Endothelial cell of umbilical vein (primary cell): Measurements from ENCODE around the gene RAD51C. TPM values are rescaled to one million over a fixed set of nuclear protein-coding genes. Genes with fewer than 3 reads are reported as not detected.

Experiments
- BruUV-seq: library from RNA; stranded (reverse); fragments of 400-500 nt; replicated peaks from 2 replicates; lab custom pipeline; 2021; lab: Mats Ljungman, UMichigan
- CTCF ChIA-PET: fragments of 300-600, 350-600 bp; sonication (Branson Sonifier 250); formaldehyde crosslinking; loops from one replicate; lab custom pipeline; 2021; ENCODE audit warnings: antibody characterized with exemption, inconsistent platforms; lab: Charles Lee
- POLR2A ChIA-PET: fragments of 300-600, 350-600 bp; sonication (Branson Sonifier 250); formaldehyde crosslinking; loops from one replicate; lab custom pipeline; 2021; ENCODE audit warnings: antibody characterized with exemption, inconsistent platforms; lab: Charles Lee
- DNase-seq: peaks from one replicate; pipeline ENCODE4 v3.0.0-alpha.2; 2011; ENCODE audit warnings: low read depth, low spot score
- FAIRE-seq: peaks from 2 replicates; lab custom pipeline; 2011; peaks lifted over from hg19 to GRCh38; lab: Jason Lieb, UNC
- H2AFZ ChIP-seq: 2 replicates; pipeline ENCODE4 v1.6.0; 2012; ENCODE audit warnings: low read depth, low read length, control low read depth, inconsistent platforms
- H3K27ac ChIP-seq: 2 replicates; pipeline ENCODE4 v1.5.1; 2011; ENCODE audit warnings: low read depth, mild to moderate bottlenecking, control low read depth, low read length, moderate library complexity; ENCODE audit not compliant: insufficient read depth
- H3K27me3 ChIP-seq, 2 experiments: 2 replicates each; pipeline versions ENCODE4 v1.6.0 to v1.6.1; 2011; ENCODE audit warnings: low read length in 2 of 2, mixed read lengths in 1 of 2; ENCODE audit not compliant: control insufficient read depth in 2 of 2, insufficient read depth in 2 of 2
- H3K36me3 ChIP-seq, 2 experiments: 2 replicates in 1 of 2; 3 replicates in 1 of 2; pipeline ENCODE4 v1.5.1; 2011; ENCODE audit warnings: low read length in 2 of 2, mild to moderate bottlenecking in 1 of 2, moderate library complexity in 1 of 2; ENCODE audit not compliant: control insufficient read depth in 2 of 2, insufficient read depth in 2 of 2; ENCODE audit errors: extremely low read depth in 1 of 2
- H3K4me1 ChIP-seq: 3 replicates; pipeline ENCODE4 v1.5.1; 2011; ENCODE audit warnings: mild to moderate bottlenecking, low read length; ENCODE audit not compliant: control insufficient read depth, insufficient read depth; ENCODE audit errors: extremely low read depth
- H3K4me2 ChIP-seq: 2 replicates; pipeline ENCODE4 v1.6.1; 2011; ENCODE audit warnings: low read length, control low read depth, mixed read lengths; ENCODE audit not compliant: insufficient read depth
- H3K4me3 ChIP-seq, 3 experiments: fragments of 200-600 bp in 1 of 3; sonication (generic), shearing (Covaris generic) in 1 of 3; replicated peaks in 1 of 3; 2 replicates each; pipeline ENCODE4 v1.5.1; 2011 to 2016; ENCODE audit warnings: control low read depth in 3 of 3, low read length in 3 of 3, mild to moderate bottlenecking in 2 of 3, inconsistent platforms in 1 of 3, low read depth in 1 of 3, moderate library complexity in 1 of 3; ENCODE audit not compliant: insufficient read depth in 1 of 3
- H3K79me2 ChIP-seq: 2 replicates; pipeline ENCODE4 v1.6.0; 2012; ENCODE audit warnings: low read length, inconsistent platforms; ENCODE audit not compliant: control insufficient read depth, insufficient read depth
- H3K9ac ChIP-seq: replicated peaks from 2 replicates; pipeline ENCODE3; 2011; ENCODE audit warnings: low read length, control low read depth; ENCODE audit not compliant: insufficient read depth; ENCODE audit errors: extremely low read depth
- H3K9me1 ChIP-seq: replicated peaks from 3 replicates; pipeline ENCODE4 v1.6.0; 2011; ENCODE audit warnings: mild to moderate bottlenecking, low read length; ENCODE audit not compliant: control insufficient read depth, insufficient read depth; ENCODE audit errors: extremely low read depth
- H3K9me3 ChIP-seq: replicated peaks from 2 replicates; pipeline ENCODE4 v1.5.1; 2012; ENCODE audit warnings: low read length, inconsistent platforms; ENCODE audit not compliant: control insufficient read depth, insufficient read depth
- H4K20me1 ChIP-seq: replicated peaks from 2 replicates; pipeline ENCODE3; 2011; ENCODE audit warnings: mild to moderate bottlenecking, low read length; ENCODE audit not compliant: control insufficient read depth, insufficient read depth; ENCODE audit errors: extremely low read depth
- CTCF ChIP-seq, 2 donors: IDR thresholded peaks; 1 replicate in 1 of 2; 2 replicates in 1 of 2; pipeline ENCODE4 v1.5.1; 2011; ENCODE audit warnings: low read length in 2 of 2, mild to moderate bottlenecking in 2 of 2, moderate library complexity in 2 of 2, control low read depth in 1 of 2, inconsistent platforms in 1 of 2, low read depth in 1 of 2; ENCODE audit not compliant: insufficient read depth in 1 of 2; ENCODE audit errors: extremely low read depth in 1 of 2
- EZH2 ChIP-seq: IDR thresholded peaks from 2 replicates; pipeline ENCODE4 v1.6.1; 2012; ENCODE audit warnings: borderline replicate concordance, low read depth, mild to moderate bottlenecking, moderate library complexity, low read length, inconsistent platforms; ENCODE audit not compliant: severe bottlenecking
- FOS ChIP-seq: IDR thresholded peaks from 2 replicates; pipeline ENCODE4 v1.6.1; 2011; ENCODE audit warnings: mild to moderate bottlenecking, low read length, moderate library complexity, borderline replicate concordance; ENCODE audit not compliant: insufficient read depth
- GATA2 ChIP-seq: IDR thresholded peaks from 2 replicates; pipeline ENCODE4 v1.7.0; 2011; ENCODE audit warnings: low read depth, mild to moderate bottlenecking, moderate library complexity, mixed read lengths, low read length; ENCODE audit not compliant: insufficient read length, insufficient read depth
- JUN ChIP-seq: IDR thresholded peaks from 2 replicates; pipeline ENCODE4 v1.6.1; 2011; ENCODE audit warnings: borderline replicate concordance, low read depth; ENCODE audit not compliant: insufficient read length, insufficient read depth
- MAX ChIP-seq: IDR thresholded peaks from 2 replicates; pipeline ENCODE4 v1.6.1; 2011; ENCODE audit not compliant: insufficient read depth, insufficient read length
- MYC ChIP-seq: IDR thresholded peaks from one replicate; pipeline ENCODE4 v1.6.1; 2011; ENCODE audit warnings: mild to moderate bottlenecking, low read depth, low read length
- POLR2A ChIP-seq: IDR thresholded peaks from 2 replicates; pipeline ENCODE4 v1.6.1; 2012; ENCODE audit warnings: low read depth, mild to moderate bottlenecking, control low read depth, low read length
- POLR2AphosphoS5 ChIP-seq: IDR thresholded peaks from 2 replicates; pipeline ENCODE4 v1.6.1; 2012; ENCODE audit warnings: low read depth, mild to moderate bottlenecking, control low read depth, low read length, moderate library complexity; ENCODE audit not compliant: insufficient read depth
- dilution Hi-C: fragments of 300-500 bp; cut with MboI; formaldehyde crosslinking; loops from one replicate; pipeline ENCODE4 v1.15.0; 2019; ENCODE audit warnings: low sequenced_read_pairs; ENCODE audit not compliant: extremely low pct_ligation_motif_present
- intact Hi-C: fragments of 100-400 bp; cut with micrococcal nuclease; formaldehyde crosslinking; loops from one replicate; pipeline ENCODE4 v1.10.0; 2022
- polyA plus RNA-seq, 4 experiments: library from polyadenylated mRNA; depleted of rRNA in 3 of 4; stranded (reverse) in 3 of 4; unstranded in 1 of 4; fragments of >200 nt; gene quantifications; 2 replicates each; pipeline versions ENCODE4 v1.2.1 to v1.2.3, GENCODE V29; 2011 to 2012; ENCODE audit warnings: missing spikeins in 1 of 4
- total RNA-seq: library from RNA; stranded (reverse); gene quantifications from 2 replicates; pipeline ENCODE4 v1.2.3, GENCODE V29; 2021

Gene RAD51C
- total and polyA plus RNA-seq, 2 donors (not counting 3 experiments of a cell fraction or from before 2014, with no cell fraction given): 24.8 to 38.9 TPM

- no peak for TF ChIP-seq GATA2
- no peak for TF ChIP-seq FOS
- no peak for TF ChIP-seq POLR2A
- no peak for TF ChIP-seq CTCF (IDR thresholded peaks at IDR 0.05; ENCODE audit: extremely low read depth in 1 of 2, insufficient read depth in 1 of 2, low read depth in 1 of 2, low read length in 2 of 2)
- TF ChIP-seq POLR2AphosphoS5: no peak
- TF ChIP-seq JUN: no peak
- TF ChIP-seq MYC: no peak
- no peak for TF ChIP-seq EZH2
- no peak for TF ChIP-seq MAX
- H2AFZ ChIP-seq: no peak overlapping the region
- H4K20me1 ChIP-seq: no peaks in the 10 kb centered on the region
- no peaks in the 10 kb centered on the region for H3K36me3 ChIP-seq
- H3K4me1 ChIP-seq: no peaks in the 10 kb centered on the region
- no peak overlapping the region for H3K27ac ChIP-seq
- BruUV-seq: no TSS peak
- no peaks in the 10 kb centered on the region for H3K79me2 ChIP-seq
- intact Hi-C loops (no loop called here), dilution Hi-C loops (no loop called here)
- no peak overlapping the region for H3K4me2 ChIP-seq
- no peak for DNase-seq
- ChIA-PET POLR2A (no interaction called here), CTCF (no interaction called here)
- no peaks in the 10 kb centered on the region for H3K27me3 ChIP-seq
- no peaks in the 10 kb centered on the region for H3K9me3 ChIP-seq
- no peaks in the 10 kb centered on the region for H3K9me1 ChIP-seq
- no peak for FAIRE-seq
- H3K4me3 ChIP-seq: no peak overlapping the region
- no peak overlapping the region for H3K9ac ChIP-seq
Measured at GRCh38 chr17:58722696-58723095, 30.3 kb downstream of the RAD51C start.
